IMR-90 (cell line): ENCODE data around the gene SEMA4D. TPM values are rescaled to one million over a fixed set of nuclear protein-coding genes. Genes with fewer than 3 reads are reported as not detected.

ENCODE experiments used
- ATAC-seq: fragments of 200-7000 bp; cut with Tn5 transposase; 2 replicates; pipeline ENCODE4 v1.9.1; 2020; ENCODE audit warnings: low read depth, mild to moderate bottlenecking, moderate library complexity
- BruUV-seq: library from RNA; stranded (reverse); fragments of 400-500 nt; replicated peaks from 2 replicates; lab custom pipeline; 2021; lab: Mats Ljungman, UMichigan
- CTCF ChIA-PET: fragments of 300-600 bp; formaldehyde crosslinking; extraction: SDS; loops from one replicate; lab custom pipeline; 2021; ENCODE audit warnings: antibody characterized with exemption; lab: Yijun Ruan, JAX
- POLR2A ChIA-PET: fragments of 300-600 bp; sonication (Branson Sonifier 250); formaldehyde crosslinking; loops from one replicate; lab custom pipeline; 2022; ENCODE audit warnings: antibody characterized with exemption; ENCODE audit not compliant: unreplicated experiment; lab: Charles Lee
- DNase-seq: peaks from one replicate; pipeline ENCODE4 v3.0.0; 2013
- H2AFZ ChIP-seq: replicated peaks from 2 replicates; pipeline ENCODE3; 2013; ENCODE audit warnings: low read length, mild to moderate bottlenecking; ENCODE audit not compliant: poor library complexity
- H2AK5ac ChIP-seq: 2 replicates; pipeline ENCODE4 v1.6.1; 2013; ENCODE audit warnings: low read depth, low read length, inconsistent platforms
- H2AK9ac ChIP-seq: replicated peaks from 2 replicates; pipeline ENCODE3; 2013; ENCODE audit warnings: mild to moderate bottlenecking, low read depth, low read length, moderate library complexity; ENCODE audit not compliant: poor library complexity
- H2BK120ac ChIP-seq: 2 replicates; pipeline ENCODE4 v1.6.1; 2013; ENCODE audit warnings: low read depth, low read length, inconsistent platforms
- H2BK15ac ChIP-seq: 3 replicates; pipeline ENCODE4 v1.6.1; 2013; ENCODE audit warnings: low read depth, low read length, inconsistent platforms
- H2BK20ac ChIP-seq: 2 replicates; pipeline ENCODE4 v1.6.1; 2013; ENCODE audit warnings: low read depth, mild to moderate bottlenecking, inconsistent platforms, low read length, moderate library complexity
- H2BK5ac ChIP-seq: 2 replicates; pipeline ENCODE4 v1.6.1; 2013; ENCODE audit warnings: mild to moderate bottlenecking, low read depth, low read length, inconsistent platforms; ENCODE audit not compliant: poor library complexity, severe bottlenecking
- H3K14ac ChIP-seq: replicated peaks from 2 replicates; pipeline ENCODE4 v1.6.1; 2013; ENCODE audit warnings: low read depth, low read length, inconsistent platforms
- H3K18ac ChIP-seq: 2 replicates; pipeline ENCODE4 v1.6.1; 2013; ENCODE audit warnings: low read depth, low read length, control low read depth
- H3K23ac ChIP-seq: 2 replicates; pipeline ENCODE4 v1.6.1; 2013; ENCODE audit warnings: low read depth, low read length, inconsistent platforms
- H3K27ac ChIP-seq: 2 replicates; pipeline ENCODE4 v1.5.1; 2013; ENCODE audit warnings: mild to moderate bottlenecking, control low read depth, low read length; ENCODE audit not compliant: insufficient read depth
- H3K27me3 ChIP-seq: 2 replicates; pipeline ENCODE4 v1.6.1; 2013; ENCODE audit warnings: low read length; ENCODE audit not compliant: control insufficient read depth, insufficient read depth
- H3K36me3 ChIP-seq: 2 replicates; pipeline ENCODE4 v1.6.1; 2013; ENCODE audit warnings: low read length, mixed read lengths; ENCODE audit not compliant: control insufficient read depth, insufficient read depth
- H3K4ac ChIP-seq: 2 replicates; pipeline ENCODE4 v1.6.1; 2013; ENCODE audit warnings: low read depth, low read length, inconsistent platforms
- H3K4me1 ChIP-seq: 2 replicates; pipeline ENCODE4 v1.6.1; 2013; ENCODE audit warnings: low read length, mixed read lengths; ENCODE audit not compliant: control insufficient read depth, insufficient read depth
- H3K4me2 ChIP-seq: 2 replicates; pipeline ENCODE4 v1.6.1; 2013; ENCODE audit warnings: low read depth, mild to moderate bottlenecking, control low read depth, low read length, moderate library complexity
- H3K4me3 ChIP-seq: 2 replicates; pipeline ENCODE4 v1.5.1; 2013; ENCODE audit warnings: low read depth, mild to moderate bottlenecking, control low read depth, low read length, moderate library complexity; ENCODE audit not compliant: insufficient read depth
- H3K56ac ChIP-seq: 2 replicates; pipeline ENCODE4 v1.6.1; 2013; ENCODE audit warnings: low read length, inconsistent platforms; ENCODE audit not compliant: insufficient read depth; ENCODE audit errors: extremely low read depth
- H3K79me1 ChIP-seq, 2 experiments: 2 replicates each; pipeline ENCODE4 v1.6.1; 2013; ENCODE audit warnings: low read length in 2 of 2, inconsistent platforms in 1 of 2, low read depth in 1 of 2
- H3K9ac ChIP-seq: 2 replicates; pipeline ENCODE4 v1.6.1; 2013; ENCODE audit warnings: low read depth, low read length, control low read depth
- H3K9me1 ChIP-seq: 2 replicates; pipeline ENCODE4 v1.6.1; 2013; ENCODE audit warnings: low read length, inconsistent platforms; ENCODE audit not compliant: insufficient read depth
- H3K9me3 ChIP-seq: 2 replicates; pipeline ENCODE4 v1.6.1; 2013; ENCODE audit warnings: low read length; ENCODE audit not compliant: control insufficient read depth, insufficient read depth
- H4K20me1 ChIP-seq: 2 replicates; pipeline ENCODE4 v1.6.1; 2013; ENCODE audit warnings: low read length, inconsistent platforms; ENCODE audit not compliant: insufficient read depth
- H4K5ac ChIP-seq: 2 replicates; pipeline ENCODE4 v1.6.1; 2013; ENCODE audit warnings: mild to moderate bottlenecking, low read depth, low read length, control low read depth
- H4K8ac ChIP-seq, 2 experiments: 2 replicates each; pipeline ENCODE4 v1.6.1; 2013; ENCODE audit warnings: low read depth in 2 of 2, low read length in 2 of 2, control low read depth in 1 of 2, inconsistent platforms in 1 of 2
- H4K91ac ChIP-seq: 2 replicates; pipeline ENCODE4 v1.6.1; 2013; ENCODE audit warnings: low read depth, low read length, inconsistent platforms; ENCODE audit not compliant: insufficient read depth
- BHLHE40 ChIP-seq: fragments of 150-350 bp; IDR thresholded peaks from 2 replicates; pipeline ENCODE4 v1.6.1; 2016; ENCODE audit warnings: mild to moderate bottlenecking, low read depth, low read length
- CHD1 ChIP-seq: IDR thresholded peaks from 2 replicates; pipeline ENCODE4 v1.6.1; 2012; ENCODE audit warnings: low read depth, low read length, improper control_type of control experiment
- ELK1 ChIP-seq: fragments of 150-350 bp; IDR thresholded peaks from 2 replicates; pipeline ENCODE4 v1.6.1; 2016; ENCODE audit warnings: low read depth, mild to moderate bottlenecking, low read length, moderate library complexity, borderline replicate concordance
- FOS ChIP-seq: fragments of 150-350 bp; IDR thresholded peaks from 2 replicates; pipeline ENCODE4 v1.6.1; 2016; ENCODE audit warnings: low read depth, low read length
- NFE2L2 ChIP-seq: fragments of 150-350 bp; IDR thresholded peaks from 2 replicates; pipeline ENCODE4 v1.6.1; 2016; ENCODE audit warnings: low read depth, mild to moderate bottlenecking, low read length
- POLR2A ChIP-seq: IDR thresholded peaks from 2 replicates; pipeline ENCODE4 v1.6.1; 2012; ENCODE audit warnings: mild to moderate bottlenecking, low read depth, low read length
- RAD21 ChIP-seq: IDR thresholded peaks from 2 replicates; pipeline ENCODE4 v1.6.1; 2012; ENCODE audit warnings: low read length, improper control_type of control experiment
- RFX5 ChIP-seq: IDR thresholded peaks from 2 replicates; pipeline ENCODE4 v1.8.0; 2012; ENCODE audit warnings: low read depth, mild to moderate bottlenecking, low read length, moderate library complexity
- SMC3 ChIP-seq: fragments of 150-350 bp; IDR thresholded peaks from 2 replicates; pipeline ENCODE4 v1.6.1; 2016; ENCODE audit warnings: low read depth, mild to moderate bottlenecking, antibody characterized with exemption, low read length, moderate library complexity
- WGBS, 2 experiments: methylation state at CpG; one replicate each; pipeline versions ENCODE4 v1.1.5 to v1.1.7; 2013; ENCODE audit warnings: missing lambda C conversion rate in 2 of 2; ENCODE audit not compliant: insufficient read length in 1 of 2; ENCODE audit errors: extremely low coverage in 2 of 2; 5-methylcytosine and 5-hydroxymethylcytosine counted together
- dilution Hi-C: fragments of 300-500 bp; cut with HindIII; formaldehyde crosslinking; loops from one replicate; pipeline ENCODE4 v1.14.3; 2018; ENCODE audit warnings: low sequenced_read_pairs; ENCODE audit not compliant: unreplicated experiment
- in situ Hi-C: fragments of 300-500 bp; cut with MboI; formaldehyde crosslinking; loops from 3 replicates; pipeline ENCODE4 v1.14.3; 2019; ENCODE audit warnings: low sequenced_read_pairs, inconsistent platforms, mixed read lengths
- intact Hi-C: fragments of 100-400 bp; cut with micrococcal nuclease; formaldehyde crosslinking; loops from 2 replicates; pipeline ENCODE4 v1.10.0; 2022
- polyA plus RNA-seq, 3 experiments: library from polyadenylated mRNA; depleted of rRNA; stranded (reverse); fragments of >200 nt; gene quantifications; 2 replicates each; pipeline ENCODE4 v1.2.3, GENCODE V29; 2012; ENCODE audit warnings: low replicate concordance in 1 of 3
- total RNA-seq: library from RNA; depleted of rRNA; stranded (reverse); fragments of >200 nt; gene quantifications from 2 replicates; pipeline ENCODE4 v1.2.3, GENCODE V29; 2012
- TF ChIP-seq, protein P1 (sequence below): fragments of 150-350 bp; IDR thresholded peaks from 2 replicates; pipeline ENCODE4 v1.6.1; 2017; ENCODE audit warnings: mild to moderate bottlenecking, antibody characterized with exemption, low read length, low read depth

The SEMA4D gene
- total and polyA plus RNA-seq, 2 of the 4 experiments (the other 2 are of a cell fraction), result 0.90 to 1.5 TPM

DNA sequence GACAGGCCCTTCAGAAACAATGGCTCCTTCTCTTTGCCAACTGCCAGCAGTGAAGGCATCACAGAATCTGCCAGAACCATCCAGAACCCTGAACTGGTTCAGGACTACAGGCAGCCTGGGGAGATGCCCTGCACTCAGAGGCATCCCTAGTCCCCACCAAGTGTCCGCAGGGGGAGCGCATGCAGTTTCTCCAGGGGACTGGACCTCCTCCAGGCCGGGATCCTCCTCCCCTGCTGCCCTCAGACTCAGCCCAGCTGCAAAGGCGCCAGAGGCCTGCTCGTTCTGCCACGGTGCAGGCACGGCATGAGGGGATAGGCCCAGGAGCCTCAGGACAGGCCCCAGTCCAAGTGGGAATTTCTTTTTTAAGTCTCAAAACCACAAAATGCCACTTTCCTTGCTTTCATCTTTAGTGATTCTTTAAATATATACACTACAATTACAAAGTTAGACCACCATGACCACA is 72.0 kb downstream of the SEMA4D start:
- Histone ChIP-seq H3K36me3 (no peaks in the 10 kb centered on the region), H3K4me1 (peaks cover 22% of the 10 kb centered on the region), H4K8ac (peak overlapping the region; percentile 44 to 61; a peak in 3 of 4 replicates), H3K4me2 (no peak overlapping the region), H3K14ac (0 out of 2 replicates have a peak overlapping the region, but pooled peaks have one; percentile 29), H2AFZ (peak overlapping the region; percentile 63), H2BK5ac (peak overlapping the region; percentile 29), H2BK20ac (no peak overlapping the region; the same call in 1 of the 2 replicates), H2AK9ac (no peak overlapping the region), H3K9me3 (no peaks in the 10 kb centered on the region), H3K79me1 (no peaks in the 10 kb centered on the region), H3K56ac (no peak overlapping the region), H3K18ac (peak overlapping the region; percentile 38; the same call in 1 of the 2 replicates), H3K9me1 (peaks cover 11% of the 10 kb centered on the region), H4K20me1 (no peaks in the 10 kb centered on the region), H3K27ac (no peak overlapping the region; the same call in 1 of the 2 replicates), H3K9ac (no peak overlapping the region), H2AK5ac (peak overlapping the region; percentile 52; the same call in 1 of the 2 replicates), H3K4ac (peak overlapping the region; percentile 56), H4K91ac (peak overlapping the region; percentile 35; the same call in 1 of the 2 replicates), H3K4me3 (no peak overlapping the region), H3K23ac (no peak overlapping the region; the same call in 1 of the 2 replicates), H4K5ac (peak overlapping the region; percentile 61; the same call in 1 of the 2 replicates), H2BK120ac (peak overlapping the region; percentile 68; the same call in 1 of the 2 replicates), H2BK15ac (no peak overlapping the region; the same call in 2 of the 3 replicates), H3K27me3 (no peaks in the 10 kb centered on the region)
- in situ Hi-C loops, result no loop called here
- ChIA-PET CTCF (no interaction called here), POLR2A (no interaction called here)
- 61% methylated on average over 3 of the region's 7 CpGs; no CpG with 5 or more reads in 1 of the 2 experiments for WGBS, 2 experiments
- intact Hi-C loops, result no loop called here
- ATAC-seq (no peak), DNase-seq (no peak)
- BruUV-seq, result no TSS peak
- dilution Hi-C loops, result no loop called here
- TF ChIP-seq SMC3, result no peak
- no peak for TF ChIP-seq BHLHE40
- TF ChIP-seq POLR2A, result no peak
- no peak for TF ChIP-seq ELK1
- no peak for TF ChIP-seq NFE2L2
- TF ChIP-seq FOS, result no peak
- TF ChIP-seq RAD21, result no peak
- TF ChIP-seq CHD1, result no peak
- TF ChIP-seq, protein P1, sequence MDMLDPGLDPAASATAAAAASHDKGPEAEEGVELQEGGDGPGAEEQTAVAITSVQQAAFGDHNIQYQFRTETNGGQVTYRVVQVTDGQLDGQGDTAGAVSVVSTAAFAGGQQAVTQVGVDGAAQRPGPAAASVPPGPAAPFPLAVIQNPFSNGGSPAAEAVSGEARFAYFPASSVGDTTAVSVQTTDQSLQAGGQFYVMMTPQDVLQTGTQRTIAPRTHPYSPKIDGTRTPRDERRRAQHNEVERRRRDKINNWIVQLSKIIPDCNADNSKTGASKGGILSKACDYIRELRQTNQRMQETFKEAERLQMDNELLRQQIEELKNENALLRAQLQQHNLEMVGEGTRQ, result no peak
- TF ChIP-seq RFX5, result no peak
